Gastrocnemius medialis (tissue), 4 donors: Measurements from ENCODE around the gene IQGAP1. TPM values are rescaled to one million over a fixed set of nuclear protein-coding genes. Genes with fewer than 3 reads are reported as not detected.
"Not testable (repeated sequence)": the region's sequence is repeated elsewhere in the genome, so short reads cannot be mapped to it uniquely, and the experiment has no call there.

Experiments
- ATAC-seq, 2 donors: fragments of 150-250 bp; one replicate each; pipeline ENCODE4 v1.9.1; 2016
- DNase-seq, 2 donors: peaks; one replicate each; pipeline ENCODE4 v3.0.0-alpha.2; 2019
- H3K27ac ChIP-seq, 4 donors: fragments of 200-600 bp; sonication (generic); 1 replicate in 1 of 4; 2 replicates in 3 of 4; pipeline ENCODE4 v1.5.1; 2016 to 2018; ENCODE audit warnings: mild to moderate bottlenecking in 2 of 4, moderate library complexity in 1 of 4
- H3K27me3 ChIP-seq, 3 donors: fragments of 200-600 bp; sonication (generic) in 2 of 3; 1 replicate in 1 of 3; 2 replicates in 2 of 3; pipeline versions ENCODE4 v1.5.1 to v1.6.0; 2016 to 2019; ENCODE audit warnings: mild to moderate bottlenecking in 1 of 3, moderate library complexity in 1 of 3
- H3K36me3 ChIP-seq, 2 donors: fragments of 200-600 bp; sonication (generic) in 1 of 2; one replicate each; pipeline ENCODE4 v1.5.1; 2017 to 2018
- H3K4me1 ChIP-seq, 2 donors: fragments of 200-600 bp; sonication (generic) in 1 of 2; one replicate each; pipeline ENCODE4 v1.5.1; 2016 to 2017; ENCODE audit warnings: mild to moderate bottlenecking in 2 of 2
- H3K4me3 ChIP-seq, 4 donors: fragments of 200-600 bp; sonication (generic) in 3 of 4; 1 replicate in 1 of 4; 2 replicates in 3 of 4; pipeline ENCODE4 v1.5.1; 2016 to 2019; ENCODE audit warnings: mild to moderate bottlenecking in 2 of 4
- H3K9me3 ChIP-seq, 3 donors: fragments of 200-600 bp; sonication (generic) in 2 of 3; 1 replicate in 1 of 3; 2 replicates in 2 of 3; pipeline ENCODE4 v1.5.1; 2016 to 2019
- POLR2A ChIP-seq, 2 donors: fragments of 450-650 bp; IDR thresholded peaks; one replicate each; pipeline ENCODE4 v1.6.1; 2017; ENCODE audit warnings: antibody characterized with exemption in 2 of 2, mild to moderate bottlenecking in 2 of 2, moderate library complexity in 2 of 2
- in situ Hi-C, 4 donors: fragments of 200-750 bp; cut with MboI; loops; one replicate each; pipeline versions ENCODE4 v1.15.0 to v1.8.0; 2017; ENCODE audit warnings: low sequenced_read_pairs in 4 of 4
- intact Hi-C: fragments of 100-400 bp; cut with DNase I; formaldehyde crosslinking; loops from one replicate; pipeline ENCODE4 v1.15.1; 2023; ENCODE audit warnings: low total_unique reads
- total RNA-seq, 4 donors: library from RNA; depleted of rRNA; stranded (reverse); fragments of >200 nt; gene quantifications; one replicate each; pipeline versions ENCODE4 v1.1.0 to v1.2.3, GENCODE V29; 2016
- TF ChIP-seq, protein P1 (sequence below), 5 experiments: fragments of 450-650 bp in 3 of 5; fragments of 200-600 bp in 2 of 5; sonication (generic) in 2 of 5; IDR thresholded peaks in 4 of 5; conservative IDR thresholded peaks in 1 of 5; 1 replicate in 4 of 5; 2 replicates in 1 of 5; pipeline ENCODE4 v1.5.1; 2016 to 2019; ENCODE audit warnings: antibody characterized with exemption in 5 of 5, mild to moderate bottlenecking in 3 of 5, moderate library complexity in 3 of 5

The IQGAP1 gene
- total RNA-seq, 4 donors from 2014 or later, result 39.1 to 92.7 (median 59.1) TPM

GRCh38 chr15:90343302-90343790, 44.7 kb upstream of the IQGAP1 start:
- DNase-seq (no peak), ATAC-seq (no peak)
- Histone ChIP-seq H3K9me3 (no peaks in the 10 kb centered on the region), H3K4me3 (no peak overlapping the region), H3K27ac (no peak overlapping the region), H3K4me1 (no peaks in the 10 kb centered on the region), H3K36me3 (no peaks in the 10 kb centered on the region), H3K27me3 (no peaks in the 10 kb centered on the region)
- intact Hi-C loops (no loop called here), in situ Hi-C loops (loop anchor here in 1 of 4 donors (25.0 kb wide), 1 partner anchor 144 kb away; no protein-coding TSS in a partner anchor)
- TF ChIP-seq, protein P1, sequence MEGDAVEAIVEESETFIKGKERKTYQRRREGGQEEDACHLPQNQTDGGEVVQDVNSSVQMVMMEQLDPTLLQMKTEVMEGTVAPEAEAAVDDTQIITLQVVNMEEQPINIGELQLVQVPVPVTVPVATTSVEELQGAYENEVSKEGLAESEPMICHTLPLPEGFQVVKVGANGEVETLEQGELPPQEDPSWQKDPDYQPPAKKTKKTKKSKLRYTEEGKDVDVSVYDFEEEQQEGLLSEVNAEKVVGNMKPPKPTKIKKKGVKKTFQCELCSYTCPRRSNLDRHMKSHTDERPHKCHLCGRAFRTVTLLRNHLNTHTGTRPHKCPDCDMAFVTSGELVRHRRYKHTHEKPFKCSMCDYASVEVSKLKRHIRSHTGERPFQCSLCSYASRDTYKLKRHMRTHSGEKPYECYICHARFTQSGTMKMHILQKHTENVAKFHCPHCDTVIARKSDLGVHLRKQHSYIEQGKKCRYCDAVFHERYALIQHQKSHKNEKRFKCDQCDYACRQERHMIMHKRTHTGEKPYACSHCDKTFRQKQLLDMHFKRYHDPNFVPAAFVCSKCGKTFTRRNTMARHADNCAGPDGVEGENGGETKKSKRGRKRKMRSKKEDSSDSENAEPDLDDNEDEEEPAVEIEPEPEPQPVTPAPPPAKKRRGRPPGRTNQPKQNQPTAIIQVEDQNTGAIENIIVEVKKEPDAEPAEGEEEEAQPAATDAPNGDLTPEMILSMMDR (IDR thresholded peaks at IDR 0.05 in 4 of 5, conservative IDR thresholded peaks at IDR 0.05 in 1 of 5), result no peak
- no peak for TF ChIP-seq POLR2A (IDR thresholded peaks at IDR 0.05)

- intact Hi-C loops (no loop called here), in situ Hi-C loops (loop anchor here in 1 of 4 donors (25.0 kb wide), 1 partner anchor 143 kb away; no protein-coding TSS in a partner anchor)
- ATAC-seq (no peak), DNase-seq (no peak)
- no peaks in the 10 kb centered on the region for H3K9me3 ChIP-seq
- no peak overlapping the region for H3K27ac ChIP-seq
- no peaks in the 10 kb centered on the region for H3K27me3 ChIP-seq
- no peaks in the 10 kb centered on the region for H3K36me3 ChIP-seq
- no peak overlapping the region for H3K4me3 ChIP-seq
- no peaks in the 10 kb centered on the region for H3K4me1 ChIP-seq
- TF ChIP-seq POLR2A (IDR thresholded peaks at IDR 0.05), result no peak
- TF ChIP-seq, protein P1 (IDR thresholded peaks at IDR 0.05 in 4 of 5, conservative IDR thresholded peaks at IDR 0.05 in 1 of 5), result no peak
Measured at GRCh38 chr15:90344662-90345061, 43.4 kb upstream of the IQGAP1 start.

GRCh38 chr15:90345857-90346256, 42.2 kb upstream of the IQGAP1 start:
- DNase-seq (no peak), ATAC-seq (no peak)

DNA sequence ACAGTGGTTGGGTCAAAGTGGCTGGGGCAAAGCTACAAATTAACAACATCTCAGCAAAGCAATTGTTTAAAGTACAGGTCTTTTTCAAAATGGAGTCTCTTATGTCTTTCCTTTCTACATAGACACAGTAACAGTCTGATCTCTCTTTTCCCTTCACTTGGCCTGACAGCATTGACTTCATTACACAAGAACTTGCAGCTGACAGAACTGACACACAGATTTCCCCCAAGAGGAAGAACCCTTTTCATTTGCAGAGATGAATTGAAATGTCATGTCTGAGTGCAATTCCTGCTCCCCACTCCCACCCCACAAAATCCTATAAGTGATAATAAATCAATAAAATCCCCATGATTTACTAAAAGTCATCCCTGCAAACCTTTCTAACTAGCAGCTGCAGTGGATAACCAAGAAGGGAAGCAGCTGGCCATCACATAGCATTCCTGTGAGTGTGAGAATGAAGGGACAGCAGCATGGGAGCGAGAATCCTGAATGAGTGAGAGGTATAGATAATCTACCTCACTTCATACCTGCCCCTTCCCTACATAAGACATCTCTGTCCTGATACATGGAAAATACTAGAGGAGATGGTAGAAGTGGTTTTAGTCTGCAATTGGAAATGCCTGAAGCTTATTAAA, 40.5 kb upstream of the IQGAP1 start:
- H3K36me3 ChIP-seq, H3K9me3 ChIP-seq, ATAC-seq, H3K27ac ChIP-seq, H3K4me1 ChIP-seq, intact Hi-C loops, H3K27me3 ChIP-seq, DNase-seq, H3K4me3 ChIP-seq: not testable (repeated sequence)
- in situ Hi-C loops, result loop anchor here in 1 of 4 donors (25.0 kb wide), 1 partner anchor 140 kb away; no protein-coding TSS in a partner anchor

More at GRCh38 chr15:90345857-90346256, 42.2 kb upstream of the IQGAP1 start:
- Histone ChIP-seq H3K9me3 (no peaks in the 10 kb centered on the region), H3K27ac (no peak overlapping the region), H3K4me3 (no peak overlapping the region), H3K36me3 (no peaks in the 10 kb centered on the region), H3K4me1 (no peaks in the 10 kb centered on the region), H3K27me3 (no peaks in the 10 kb centered on the region)
- in situ Hi-C loops, result loop anchor here in 1 of 4 donors (25.0 kb wide), 1 partner anchor 141 kb away; no protein-coding TSS in a partner anchor
- TF ChIP-seq POLR2A (IDR thresholded peaks at IDR 0.05), result no peak
- TF ChIP-seq, protein P1 (IDR thresholded peaks at IDR 0.05 in 4 of 5, conservative IDR thresholded peaks at IDR 0.05 in 1 of 5), result no peak
- intact Hi-C loops, result no loop called here

- Histone ChIP-seq H3K9me3 (no peaks in the 10 kb centered on the region), H3K4me1 (peaks cover 4 to 9% of the 10 kb centered on the region in 2 donors), H3K27ac (no peak overlapping the region), H3K4me3 (no peak overlapping the region), H3K27me3 (no peaks in the 10 kb centered on the region), H3K36me3 (no peaks in the 10 kb centered on the region)
- TF ChIP-seq, protein P1 (IDR thresholded peaks at IDR 0.05 in 4 of 5, conservative IDR thresholded peaks at IDR 0.05 in 1 of 5), result no peak
- TF ChIP-seq POLR2A (IDR thresholded peaks at IDR 0.05), result no peak
- no peak for DNase-seq
- intact Hi-C loops, result no loop called here
- ATAC-seq, result no peak
- in situ Hi-C loops, result loop anchor here in 1 of 4 donors (25.0 kb wide), 1 partner anchor 139 kb away; no protein-coding TSS in a partner anchor
Measured at GRCh38 chr15:90348456-90348855, 39.6 kb upstream of the IQGAP1 start.
